ENCODE data around the gene AVPR2.
A peak's percentile ranks its signal among the peaks of the same experiment; 100 is the strongest.

Gene AVPR2

DNA sequence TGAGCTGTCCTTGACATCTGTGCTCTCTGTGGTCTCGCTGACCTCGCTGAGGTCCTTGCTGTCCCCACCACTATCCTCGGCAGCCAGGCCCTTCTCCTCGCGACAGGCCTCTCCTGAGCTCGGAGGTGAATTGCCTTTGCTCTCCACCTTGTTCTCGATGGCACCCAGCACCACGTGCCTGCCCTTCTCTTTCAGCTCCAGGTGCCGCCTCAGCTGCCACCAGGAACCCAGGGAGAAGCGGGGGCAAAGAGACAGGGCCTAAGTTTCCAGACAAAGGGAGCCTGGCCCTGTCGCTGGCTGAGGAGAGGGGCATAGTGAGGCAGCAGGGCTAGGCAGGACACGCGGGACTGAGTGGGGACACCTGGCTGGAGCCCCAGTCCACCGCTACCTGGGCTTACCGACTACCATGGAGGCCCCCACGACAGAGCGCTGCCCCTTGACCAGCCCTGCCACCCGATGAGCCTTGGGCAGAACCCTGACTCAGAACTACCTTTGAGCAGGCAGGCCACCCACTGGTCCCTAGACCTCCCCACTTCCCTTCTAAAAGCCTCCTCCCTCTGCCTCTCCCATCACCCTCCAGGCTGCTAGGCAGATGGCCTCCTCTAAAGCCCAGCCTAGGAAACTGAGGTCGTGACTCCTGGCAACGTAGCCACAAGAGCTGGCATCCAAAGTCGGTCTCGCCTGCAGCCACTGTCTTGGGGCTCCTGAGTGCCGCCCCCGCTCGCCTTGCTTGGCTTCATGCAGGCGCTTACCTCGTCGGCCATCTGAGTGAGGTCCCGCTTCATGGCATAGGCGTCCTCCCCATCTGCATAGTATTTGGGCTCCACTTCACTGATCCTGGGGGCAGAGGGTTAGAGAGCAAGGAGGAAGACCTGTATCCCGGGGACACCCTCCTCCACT, 25.8 kb downstream of the AVPR2 start:
- Histone ChIP-seq H3K27ac (ENCODE audit: low read depth, low read length) (no peak overlapping the region), H3K4me3 (ENCODE audit: low read depth in 1 of 2, low read length in 2 of 2) (no peak overlapping the region), H3K9me3 (ENCODE audit: low read length) (no peaks in the 10 kb centered on the region), H3K4me1 (ENCODE audit: insufficient read depth, low read length) (peaks cover 22% of the 10 kb centered on the region), H3K27me3 (ENCODE audit: control insufficient read depth in 1 of 2, insufficient read depth in 2 of 2, low read length in 2 of 2) (peaks cover 0 to 16% of the 10 kb centered on the region in 2 donors), H3K9ac (ENCODE audit: low read length) (no peak overlapping the region), H3K36me3 (ENCODE audit: insufficient read depth, low read length) (peaks cover 12% of the 10 kb centered on the region)

DNA sequence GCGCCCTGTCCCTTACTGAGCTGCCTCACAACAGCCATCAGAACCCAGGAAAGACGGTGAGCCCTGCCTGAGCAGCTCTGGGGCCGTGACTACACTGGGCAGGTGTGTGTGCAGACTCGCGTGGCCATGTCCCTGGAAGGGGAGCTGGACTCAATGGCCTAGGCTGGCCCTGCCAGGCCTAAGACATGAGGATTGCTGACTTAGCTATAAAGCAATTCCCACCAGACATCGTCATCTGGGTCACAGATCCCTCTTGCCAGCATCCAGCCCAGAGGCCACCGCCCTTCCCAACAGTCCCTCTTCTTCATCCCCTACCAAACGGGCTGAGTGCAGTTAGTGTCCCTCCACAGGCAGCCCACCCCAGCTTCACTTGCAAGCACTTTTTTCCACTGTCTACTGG, 26.7 kb downstream of the AVPR2 start:
- no peak overlapping the region for H3K9ac ChIP-seq (ENCODE audit: low read length)
- H3K9me3 ChIP-seq (ENCODE audit: low read length): no peaks in the 10 kb centered on the region
- peaks cover 0 to 8% of the 10 kb centered on the region in 2 donors for H3K27me3 ChIP-seq (ENCODE audit: control insufficient read depth in 1 of 2, insufficient read depth in 2 of 2, low read length in 2 of 2)
- H3K36me3 ChIP-seq (ENCODE audit: insufficient read depth, low read length): peaks cover 12% of the 10 kb centered on the region
- no peak overlapping the region for H3K27ac ChIP-seq (ENCODE audit: low read depth, low read length)
- H3K4me1 ChIP-seq (ENCODE audit: insufficient read depth, low read length): peaks cover 22% of the 10 kb centered on the region
- no peak overlapping the region for H3K4me3 ChIP-seq (ENCODE audit: low read depth in 1 of 2, low read length in 2 of 2)

DNA sequence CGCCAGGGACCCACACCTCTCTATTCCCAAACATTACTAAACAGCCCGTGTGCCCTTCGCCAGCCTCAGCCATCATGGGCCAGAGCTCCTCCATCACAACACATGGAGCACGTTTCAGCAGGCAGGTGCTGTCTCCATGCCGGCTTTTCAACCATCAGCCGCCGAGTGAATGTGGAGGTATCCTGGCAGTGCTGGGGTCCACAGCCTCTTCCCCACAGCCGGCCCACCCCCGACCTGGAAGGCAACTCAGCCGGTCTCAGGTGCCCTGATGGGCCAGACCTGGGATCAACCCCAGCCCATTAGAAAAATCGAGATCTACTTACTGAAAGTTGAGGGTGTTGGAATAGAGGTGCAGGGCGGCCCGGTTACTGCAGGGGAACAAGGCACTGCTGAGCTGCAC, 27.3 kb downstream of the AVPR2 start:
- no peak overlapping the region for H3K9ac ChIP-seq (ENCODE audit: low read length)
- H3K36me3 ChIP-seq (ENCODE audit: insufficient read depth, low read length): peaks cover 12% of the 10 kb centered on the region
- H3K27me3 ChIP-seq (ENCODE audit: control insufficient read depth in 1 of 2, insufficient read depth in 2 of 2, low read length in 2 of 2): peaks cover 0 to 3% of the 10 kb centered on the region in 2 donors
- H3K4me3 ChIP-seq (ENCODE audit: low read depth in 1 of 2, low read length in 2 of 2): no peak overlapping the region
- H3K4me1 ChIP-seq (ENCODE audit: insufficient read depth, low read length): peaks cover 18% of the 10 kb centered on the region
- H3K9me3 ChIP-seq (ENCODE audit: low read length): no peaks in the 10 kb centered on the region
- no peak overlapping the region for H3K27ac ChIP-seq (ENCODE audit: low read depth, low read length)

DNA sequence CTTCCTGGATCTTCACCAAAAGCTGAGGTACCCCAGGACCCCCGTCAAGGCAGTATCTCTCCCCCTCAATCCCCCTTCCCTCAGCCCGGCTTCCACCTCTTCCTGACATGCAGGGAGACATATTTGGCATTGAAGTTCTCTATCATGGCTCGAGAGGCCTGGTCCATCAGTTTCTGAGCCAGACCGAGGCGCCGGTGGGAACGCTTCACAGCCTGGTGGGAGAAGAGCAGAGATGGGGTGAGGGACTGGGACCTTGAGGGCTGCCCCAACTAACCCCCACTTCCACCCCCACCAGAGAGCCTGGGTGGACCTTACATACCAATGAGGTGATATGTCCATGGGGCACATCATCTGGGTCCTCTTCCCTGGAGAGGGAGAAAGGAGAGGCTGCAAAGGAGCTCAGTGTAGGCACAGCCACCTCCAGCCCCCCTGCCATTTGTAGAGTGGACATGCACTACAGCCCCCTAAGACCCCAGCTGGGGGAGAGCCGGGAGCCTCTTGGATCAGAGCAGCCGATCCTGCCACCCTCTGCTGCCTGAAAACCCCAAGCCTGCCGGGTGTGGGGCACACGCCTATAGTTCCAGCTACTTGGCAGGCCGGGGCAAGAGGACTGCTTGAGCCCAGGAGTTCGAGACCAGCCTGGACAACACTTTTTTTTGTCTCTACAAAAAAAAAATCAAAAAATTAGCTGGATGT, 27.9 kb downstream of the AVPR2 start:
- Histone ChIP-seq H3K4me1 (ENCODE audit: insufficient read depth, low read length) (peaks cover 15% of the 10 kb centered on the region), H3K27ac (ENCODE audit: low read depth, low read length) (no peak overlapping the region), H3K4me3 (ENCODE audit: low read depth in 1 of 2, low read length in 2 of 2) (no peak overlapping the region), H3K36me3 (ENCODE audit: insufficient read depth, low read length) (peaks cover 12% of the 10 kb centered on the region), H3K9me3 (ENCODE audit: low read length) (no peaks in the 10 kb centered on the region), H3K27me3 (ENCODE audit: control insufficient read depth in 1 of 2, insufficient read depth in 2 of 2, low read length in 2 of 2) (no peaks in the 10 kb centered on the region), H3K9ac (ENCODE audit: low read length) (no peak overlapping the region)

DNA sequence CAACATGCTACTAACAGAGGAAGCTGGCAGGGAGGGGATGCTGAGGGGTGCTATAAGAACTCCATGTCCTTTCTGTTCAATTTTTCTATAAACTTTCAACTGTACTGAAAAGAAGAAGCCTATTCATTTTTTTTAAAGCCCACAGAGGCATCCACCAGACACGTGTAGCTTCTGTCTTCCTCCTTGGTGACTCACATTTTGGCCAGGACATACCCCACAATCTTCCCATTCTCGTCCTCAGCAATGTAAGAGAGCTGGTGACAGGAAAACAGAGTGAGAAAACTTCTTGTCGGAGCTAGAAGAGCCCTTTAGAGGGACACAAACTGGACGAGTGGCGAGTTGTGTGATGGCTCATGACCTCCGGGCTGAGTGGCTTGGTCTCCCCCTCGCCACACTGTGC, 29.3 kb downstream of the AVPR2 start:
- Histone ChIP-seq H3K9me3 (ENCODE audit: low read length) (no peaks in the 10 kb centered on the region), H3K4me1 (ENCODE audit: insufficient read depth, low read length) (peaks cover 15% of the 10 kb centered on the region), H3K27me3 (ENCODE audit: control insufficient read depth in 1 of 2, insufficient read depth in 2 of 2, low read length in 2 of 2) (no peaks in the 10 kb centered on the region), H3K27ac (ENCODE audit: low read depth, low read length) (no peak overlapping the region), H3K36me3 (ENCODE audit: insufficient read depth, low read length) (peaks cover 12% of the 10 kb centered on the region), H3K9ac (ENCODE audit: low read length) (no peak overlapping the region), H3K4me3 (ENCODE audit: low read depth in 1 of 2, low read length in 2 of 2) (peak overlapping the region; percentile 61 to 70)

DNA sequence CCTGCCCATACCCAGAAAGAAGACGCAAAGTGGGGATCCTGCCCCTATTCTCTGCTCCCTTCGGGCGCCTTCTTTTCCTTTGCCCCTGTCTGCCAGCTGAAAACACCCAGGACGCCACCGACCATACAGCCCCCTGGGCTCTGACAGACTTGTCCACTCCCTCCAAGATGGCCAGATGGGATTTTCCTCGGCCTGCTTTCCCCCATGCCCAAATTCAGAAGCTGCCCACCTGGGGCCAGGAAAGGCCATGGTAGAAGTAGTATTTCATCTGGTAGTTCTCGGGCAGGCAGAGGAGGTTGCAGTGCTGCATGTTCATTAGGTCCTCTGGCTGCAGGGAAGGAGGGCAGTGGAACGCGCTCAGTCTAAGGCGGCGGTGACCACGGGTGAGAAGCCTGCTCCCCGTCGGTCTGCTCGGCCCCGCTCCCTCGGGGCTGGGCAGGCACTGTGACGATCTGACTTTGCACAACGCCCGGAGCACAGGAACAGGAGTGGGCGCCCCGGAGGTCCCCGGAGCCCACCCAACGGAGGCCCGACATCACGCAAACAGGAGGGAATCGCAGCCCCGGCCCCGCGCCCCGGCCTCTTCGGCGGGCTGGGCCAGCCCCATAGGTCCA, 29.8 kb downstream of the AVPR2 start:
- Histone ChIP-seq H3K27ac (ENCODE audit: low read depth, low read length) (peak overlapping the region; percentile 27), H3K27me3 (ENCODE audit: control insufficient read depth in 1 of 2, insufficient read depth in 2 of 2, low read length in 2 of 2) (no peaks in the 10 kb centered on the region), H3K36me3 (ENCODE audit: insufficient read depth, low read length) (peaks cover 12% of the 10 kb centered on the region), H3K4me1 (ENCODE audit: insufficient read depth, low read length) (peaks cover 10% of the 10 kb centered on the region), H3K9me3 (ENCODE audit: low read length) (no peaks in the 10 kb centered on the region), H3K9ac (ENCODE audit: low read length) (no peak overlapping the region), H3K4me3 (ENCODE audit: low read depth in 1 of 2, low read length in 2 of 2) (peak overlapping the region; percentile 61 to 70)

DNA sequence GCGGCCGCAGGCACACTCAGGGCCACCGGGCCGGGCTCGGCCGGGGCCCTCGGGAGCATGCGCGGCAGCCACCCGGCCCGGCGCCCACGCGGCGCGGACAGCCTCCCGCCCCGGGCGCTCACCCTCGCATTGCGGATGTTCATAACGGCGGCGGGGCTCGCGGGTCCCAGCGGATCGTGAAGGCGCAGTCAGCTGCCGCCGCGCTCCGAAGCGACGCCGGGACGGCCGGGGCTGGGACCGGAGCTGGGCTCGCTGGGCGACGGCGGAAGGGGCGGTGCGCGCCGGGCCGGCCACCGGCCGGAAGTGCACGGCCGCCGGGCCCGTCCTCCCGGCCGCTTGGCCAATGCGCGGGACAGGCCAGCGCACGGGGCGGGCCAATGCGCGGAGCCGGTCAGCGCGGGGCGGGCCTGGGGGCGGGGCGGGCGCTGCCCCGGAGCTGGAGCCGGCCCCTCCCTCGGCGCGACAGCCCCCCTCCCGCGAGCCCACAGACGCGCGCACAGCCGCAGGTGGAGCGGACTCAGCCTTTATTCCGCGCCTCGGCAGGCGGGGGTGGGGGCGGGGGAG, 30.4 kb downstream of the AVPR2 start, which contains the start of gene NAA10:
TSS of gene NAA10 (minus strand) at position 276 of the 564 bp plus-strand sequence. CDS start at position 143, 133 bp downstream.
- H3K36me3 ChIP-seq (ENCODE audit: insufficient read depth, low read length): peaks cover 12% of the 10 kb centered on the region
- H3K4me1 ChIP-seq (ENCODE audit: insufficient read depth, low read length): peaks cover 7% of the 10 kb centered on the region
- H3K9me3 ChIP-seq (ENCODE audit: low read length): no peaks in the 10 kb centered on the region
- H3K27me3 ChIP-seq (ENCODE audit: control insufficient read depth in 1 of 2, insufficient read depth in 2 of 2, low read length in 2 of 2): no peaks in the 10 kb centered on the region
- no peak within 1 kb of the TSS for H3K9ac ChIP-seq (ENCODE audit: low read length)
- peak within 1 kb of the TSS; percentile 27 for H3K27ac ChIP-seq (ENCODE audit: low read depth, low read length)
- peak within 1 kb of the TSS; percentile 61 to 70 for H3K4me3 ChIP-seq (ENCODE audit: low read depth in 1 of 2, low read length in 2 of 2)

DNA sequence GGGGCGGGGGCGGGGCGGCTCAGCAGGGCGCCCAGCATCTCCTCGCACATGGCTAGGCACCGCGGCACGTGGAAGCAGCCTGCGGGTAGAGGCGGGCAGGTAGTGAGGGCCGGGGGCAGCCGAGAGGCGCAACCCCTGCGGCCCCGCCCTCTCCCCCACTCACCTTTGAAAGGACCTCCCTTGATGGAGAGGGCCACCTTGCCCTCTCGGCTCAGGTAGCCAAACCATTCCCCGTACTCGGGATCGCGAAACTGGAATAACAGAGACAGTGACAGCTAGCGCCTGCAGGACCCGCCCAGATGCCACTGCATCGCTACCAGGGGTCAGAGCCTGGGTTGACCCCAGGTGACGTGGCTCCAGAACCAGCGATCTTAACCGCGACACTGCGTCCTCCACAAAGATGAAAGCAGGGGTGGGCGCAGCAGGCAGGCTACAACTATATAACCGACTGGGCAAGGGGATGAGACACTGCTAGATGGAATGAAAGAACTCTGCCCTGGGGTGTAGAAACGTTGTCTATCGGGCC, 30.9 kb downstream of the AVPR2 start:
- Histone ChIP-seq H3K9me3 (ENCODE audit: low read length) (no peaks in the 10 kb centered on the region), H3K9ac (ENCODE audit: low read length) (no peak overlapping the region), H3K27me3 (ENCODE audit: control insufficient read depth in 1 of 2, insufficient read depth in 2 of 2, low read length in 2 of 2) (no peaks in the 10 kb centered on the region), H3K4me3 (ENCODE audit: low read depth in 1 of 2, low read length in 2 of 2) (no peak overlapping the region), H3K4me1 (ENCODE audit: insufficient read depth, low read length) (peaks cover 7% of the 10 kb centered on the region), H3K27ac (ENCODE audit: low read depth, low read length) (no peak overlapping the region), H3K36me3 (ENCODE audit: insufficient read depth, low read length) (peaks cover 12% of the 10 kb centered on the region)

DNA sequence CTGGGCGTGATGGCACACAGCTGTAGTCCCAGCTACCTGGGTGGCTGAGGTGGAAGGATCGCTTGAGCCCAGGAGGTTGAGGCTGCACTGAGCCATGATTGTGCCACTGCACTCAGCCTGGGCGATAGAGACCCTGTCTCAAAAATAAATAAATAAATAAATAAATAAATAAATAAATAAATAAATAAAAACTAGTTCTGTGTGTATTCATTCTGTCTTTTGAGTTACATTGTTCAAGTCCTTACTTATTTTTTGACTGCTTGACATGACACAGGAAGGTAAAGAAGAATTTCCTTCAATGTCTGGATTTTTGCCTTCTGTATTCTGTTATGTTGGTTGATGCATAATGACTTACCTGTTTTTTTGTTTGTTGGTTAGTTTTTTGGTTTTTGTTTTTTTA, 32.6 kb downstream of the AVPR2 start:
- no peaks in the 10 kb centered on the region for H3K9me3 ChIP-seq (ENCODE audit: low read length)
- no peak overlapping the region for H3K4me3 ChIP-seq (ENCODE audit: low read depth in 1 of 2, low read length in 2 of 2)
- peaks cover 7% of the 10 kb centered on the region for H3K4me1 ChIP-seq (ENCODE audit: insufficient read depth, low read length)
- H3K27ac ChIP-seq (ENCODE audit: low read depth, low read length): no peak overlapping the region
- H3K27me3 ChIP-seq (ENCODE audit: control insufficient read depth in 1 of 2, insufficient read depth in 2 of 2, low read length in 2 of 2): no peaks in the 10 kb centered on the region
- H3K36me3 ChIP-seq (ENCODE audit: insufficient read depth, low read length): peaks cover 3% of the 10 kb centered on the region
- no peak overlapping the region for H3K9ac ChIP-seq (ENCODE audit: low read length)

DNA sequence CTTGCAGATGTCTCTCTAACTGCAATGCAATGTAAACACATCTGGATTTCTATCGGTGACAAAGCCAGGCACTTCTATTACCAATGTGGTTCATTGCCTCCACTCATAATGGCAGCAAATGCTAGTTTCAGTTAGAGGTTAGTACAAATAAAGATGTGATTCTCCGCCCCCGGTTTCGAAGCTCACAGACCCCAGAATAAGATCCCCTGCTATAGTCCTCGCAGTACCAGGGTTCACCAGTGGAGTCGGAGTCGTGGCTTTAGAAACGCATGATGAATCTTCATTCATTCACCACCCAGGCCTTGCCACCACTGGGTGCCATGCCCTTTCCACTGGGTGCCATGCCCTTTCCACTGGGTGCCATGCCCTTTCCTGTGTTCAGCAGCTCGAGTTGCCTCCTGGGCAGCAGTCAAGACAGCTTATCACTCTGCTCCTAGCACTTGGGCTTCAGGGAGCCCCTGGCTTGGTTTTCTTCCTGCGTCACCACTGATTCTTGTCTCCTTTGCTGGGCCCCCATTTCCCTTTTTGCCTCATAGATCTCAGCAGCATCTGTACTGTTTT, 33.8 kb downstream of the AVPR2 start:
- Histone ChIP-seq H3K36me3 (ENCODE audit: insufficient read depth, low read length) (no peaks in the 10 kb centered on the region), H3K9me3 (ENCODE audit: low read length) (no peaks in the 10 kb centered on the region), H3K9ac (ENCODE audit: low read length) (no peak overlapping the region), H3K27me3 (ENCODE audit: control insufficient read depth in 1 of 2, insufficient read depth in 2 of 2, low read length in 2 of 2) (no peaks in the 10 kb centered on the region), H3K27ac (ENCODE audit: low read depth, low read length) (no peak overlapping the region), H3K4me3 (ENCODE audit: low read depth in 1 of 2, low read length in 2 of 2) (no peak overlapping the region), H3K4me1 (ENCODE audit: insufficient read depth, low read length) (peaks cover 7% of the 10 kb centered on the region)

DNA sequence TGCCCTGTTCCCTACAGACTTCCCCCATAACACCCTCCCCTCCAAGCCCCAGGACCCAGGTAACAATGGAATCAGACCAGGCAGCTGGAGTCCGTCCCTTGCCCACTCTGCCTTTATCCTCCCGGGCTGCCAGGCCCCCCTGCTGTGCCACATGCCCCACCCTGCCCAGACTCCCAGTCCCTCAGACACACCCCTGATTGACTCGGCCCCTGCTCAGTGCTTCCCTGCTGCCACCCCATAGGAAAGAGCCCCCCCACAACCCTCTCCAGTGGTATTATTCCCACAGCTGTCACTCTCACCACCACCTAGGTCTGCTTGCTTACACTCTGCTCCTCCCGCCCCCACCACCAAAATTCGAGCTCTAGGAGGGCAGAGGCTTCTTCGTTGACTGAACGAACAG, 35.1 kb downstream of the AVPR2 start:
- Histone ChIP-seq H3K36me3 (ENCODE audit: insufficient read depth, low read length) (no peaks in the 10 kb centered on the region), H3K27ac (ENCODE audit: low read depth, low read length) (no peak overlapping the region), H3K9me3 (ENCODE audit: low read length) (no peaks in the 10 kb centered on the region), H3K27me3 (ENCODE audit: control insufficient read depth in 1 of 2, insufficient read depth in 2 of 2, low read length in 2 of 2) (peaks cover 0 to 7% of the 10 kb centered on the region in 2 donors), H3K4me3 (ENCODE audit: low read depth in 1 of 2, low read length in 2 of 2) (no peak overlapping the region), H3K9ac (ENCODE audit: low read length) (no peak overlapping the region), H3K4me1 (ENCODE audit: insufficient read depth, low read length) (no peaks in the 10 kb centered on the region)
